Activated CD4-positive, alpha-beta memory T cell treated with anti-CD3 and anti-CD28 coated beads, Interleukin-2, amount 10 ng/mL, durations not matched to agents 7 days and 5 days (primary cell): ENCODE results near the gene ZCCHC7. TPM values are rescaled to one million over a fixed set of nuclear protein-coding genes. Genes with fewer than 3 reads are reported as not detected.

Source experiments
- CTCF ChIA-PET: fragments of 350-600 bp; sonication (Branson Sonifier 250); formaldehyde crosslinking; loops from one replicate; lab custom pipeline; 2021; ENCODE audit warnings: antibody characterized with exemption, inconsistent platforms; lab: Charles Lee
- POLR2A ChIA-PET: fragments of 350-600 bp; sonication (Branson Sonifier 250); formaldehyde crosslinking; loops from one replicate; lab custom pipeline; 2021; ENCODE audit warnings: antibody characterized with exemption; lab: Charles Lee
- DNase-seq: peaks from one replicate; pipeline ENCODE4 v3.0.0-alpha.2; 2020
- H3K27ac Mint-ChIP-seq: one replicate; pipeline ENCODE4 v1.8.0; 2021; ENCODE audit warnings: mild to moderate bottlenecking, mixed read lengths
- H3K27me3 Mint-ChIP-seq: one replicate; pipeline ENCODE4 v1.8.0; 2021; ENCODE audit warnings: mixed read lengths
- H3K36me3 Mint-ChIP-seq: one replicate; pipeline ENCODE4 v1.8.0; 2021; ENCODE audit warnings: low read depth, mixed read lengths
- H3K4me1 Mint-ChIP-seq: one replicate; pipeline ENCODE4 v1.8.0; 2021; ENCODE audit warnings: mixed read lengths
- H3K4me3 Mint-ChIP-seq: one replicate; pipeline ENCODE4 v1.8.0; 2021; ENCODE audit warnings: mild to moderate bottlenecking, mixed read lengths
- H3K9me3 Mint-ChIP-seq: one replicate; pipeline ENCODE4 v1.8.0; 2021; ENCODE audit warnings: mixed read lengths
- total RNA-seq, 2 experiments: library from RNA; stranded (reverse); gene quantifications; one replicate each; pipeline ENCODE4 v1.2.3, GENCODE V29; 2021

ZCCHC7 gene
- total RNA-seq, 2 experiments from 2014 or later, result 20.9 to 21.9 TPM

GRCh38 chr9:37328556-37329227 lies 208.3 kb downstream of the ZCCHC7 start:
- Mint-ChIP-seq H3K27me3 (no peaks in the 10 kb centered on the region), H3K4me1 (peaks cover 5% of the 10 kb centered on the region), H3K27ac (no peak overlapping the region), H3K36me3 (no peaks in the 10 kb centered on the region), H3K4me3 (no peak overlapping the region), H3K9me3 (no peaks in the 10 kb centered on the region)
- ChIA-PET CTCF (interaction anchor here (1.2 to 1.7 kb wide), 3 partner anchors 9 to 336 kb away, joined by 3 to 12 read pairs (median 4); no protein-coding TSS in a partner anchor), POLR2A (no interaction called here)
- no peak for DNase-seq

GRCh38 chr9:37329576-37329975 lies 209.2 kb downstream of the ZCCHC7 start:
- H3K27me3 Mint-ChIP-seq, result no peaks in the 10 kb centered on the region
- H3K4me3 Mint-ChIP-seq, result no peak overlapping the region
- POLR2A ChIA-PET, result interaction anchor here (1.7 kb wide), 1 partner anchor 76 kb away, joined by 4 read pairs; no protein-coding TSS in a partner anchor
- no peak overlapping the region for H3K27ac Mint-ChIP-seq
- CTCF ChIA-PET, result interaction anchor here (0.6 to 1.7 kb wide), 7 partner anchors 8 to 456 kb away, joined by 3 to 12 read pairs (median 4); partner anchors contain the start of gene PAX5
- no peaks in the 10 kb centered on the region for H3K36me3 Mint-ChIP-seq
- H3K4me1 Mint-ChIP-seq, result peaks cover 5% of the 10 kb centered on the region
- no peak for DNase-seq
- no peaks in the 10 kb centered on the region for H3K9me3 Mint-ChIP-seq

DNA sequence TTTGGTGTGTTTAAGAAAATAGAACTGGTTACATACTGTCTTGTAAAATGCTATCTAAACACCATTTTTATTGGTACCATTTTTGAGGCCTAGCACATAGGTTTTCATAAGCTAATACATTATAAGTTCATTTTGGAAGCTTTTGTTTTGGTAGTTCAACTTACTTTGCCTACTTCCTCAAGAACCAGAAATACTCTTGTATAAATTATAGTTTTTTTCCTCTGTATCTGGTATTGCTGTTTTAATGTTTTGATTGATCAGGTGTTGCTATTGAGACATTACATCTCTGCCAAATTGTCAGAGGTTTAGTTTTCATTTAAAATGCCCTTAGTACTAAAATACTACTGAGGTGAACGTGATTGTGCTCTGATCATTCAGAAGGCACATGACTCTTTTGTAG lies 211.5 kb downstream of the ZCCHC7 start:
- POLR2A ChIA-PET, result no interaction called here
- Mint-ChIP-seq H3K9me3 (no peaks in the 10 kb centered on the region), H3K4me3 (no peak overlapping the region), H3K27me3 (no peaks in the 10 kb centered on the region), H3K36me3 (no peaks in the 10 kb centered on the region), H3K27ac (no peak overlapping the region), H3K4me1 (peaks cover 5% of the 10 kb centered on the region)
- CTCF ChIA-PET, result no interaction called here
- DNase-seq, result no peak

DNA sequence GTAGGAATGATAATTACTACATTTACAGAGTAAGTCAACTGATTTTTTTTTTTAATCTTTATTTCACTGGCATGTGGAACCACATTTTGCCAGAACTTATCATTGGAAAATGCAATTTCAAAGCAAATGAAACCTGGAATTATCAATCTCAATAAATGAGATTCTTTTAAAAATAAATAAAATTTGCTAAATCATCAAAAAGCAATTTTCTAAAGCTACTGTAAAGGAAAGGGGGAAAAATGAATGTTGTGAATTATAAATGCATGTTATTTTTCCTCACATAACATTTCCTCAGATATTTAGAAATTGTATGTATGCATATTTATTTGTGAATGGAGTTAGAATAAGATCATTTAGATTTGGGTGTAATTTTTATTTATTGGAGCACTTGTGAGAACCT lies 212.2 kb downstream of the ZCCHC7 start:
- CTCF ChIA-PET, result no interaction called here
- Mint-ChIP-seq H3K36me3 (no peaks in the 10 kb centered on the region), H3K4me3 (no peak overlapping the region), H3K4me1 (peaks cover 5% of the 10 kb centered on the region), H3K27me3 (no peaks in the 10 kb centered on the region), H3K9me3 (no peaks in the 10 kb centered on the region), H3K27ac (no peak overlapping the region)
- POLR2A ChIA-PET, result no interaction called here
- no peak for DNase-seq

GRCh38 chr9:37333288-37333687 lies 212.9 kb downstream of the ZCCHC7 start:
- H3K9me3 Mint-ChIP-seq, result no peaks in the 10 kb centered on the region
- H3K27me3 Mint-ChIP-seq, result no peaks in the 10 kb centered on the region
- peaks cover 5% of the 10 kb centered on the region for H3K4me1 Mint-ChIP-seq
- no peak for DNase-seq
- ChIA-PET CTCF (no interaction called here), POLR2A (no interaction called here)
- no peaks in the 10 kb centered on the region for H3K36me3 Mint-ChIP-seq
- no peak overlapping the region for H3K4me3 Mint-ChIP-seq
- no peak overlapping the region for H3K27ac Mint-ChIP-seq

- POLR2A ChIA-PET, result no interaction called here
- DNase-seq, result no peak
- CTCF ChIA-PET, result interaction anchor here (0.6 kb wide), 1 partner anchor 31 kb away, joined by 4 read pairs; no protein-coding TSS in a partner anchor
- no peaks in the 10 kb centered on the region for H3K36me3 Mint-ChIP-seq
- no peak overlapping the region for H3K27ac Mint-ChIP-seq
- H3K27me3 Mint-ChIP-seq, result no peaks in the 10 kb centered on the region
- no peak overlapping the region for H3K4me3 Mint-ChIP-seq
- no peaks in the 10 kb centered on the region for H3K9me3 Mint-ChIP-seq
- peaks cover 5% of the 10 kb centered on the region for H3K4me1 Mint-ChIP-seq
These were observed 214.9 kb downstream of the ZCCHC7 start for GRCh38 chr9:37335238-37335637.

GRCh38 chr9:37336150-37336549 lies 215.8 kb downstream of the ZCCHC7 start:
- no peak overlapping the region for H3K4me3 Mint-ChIP-seq
- CTCF ChIA-PET, result no interaction called here

DNA sequence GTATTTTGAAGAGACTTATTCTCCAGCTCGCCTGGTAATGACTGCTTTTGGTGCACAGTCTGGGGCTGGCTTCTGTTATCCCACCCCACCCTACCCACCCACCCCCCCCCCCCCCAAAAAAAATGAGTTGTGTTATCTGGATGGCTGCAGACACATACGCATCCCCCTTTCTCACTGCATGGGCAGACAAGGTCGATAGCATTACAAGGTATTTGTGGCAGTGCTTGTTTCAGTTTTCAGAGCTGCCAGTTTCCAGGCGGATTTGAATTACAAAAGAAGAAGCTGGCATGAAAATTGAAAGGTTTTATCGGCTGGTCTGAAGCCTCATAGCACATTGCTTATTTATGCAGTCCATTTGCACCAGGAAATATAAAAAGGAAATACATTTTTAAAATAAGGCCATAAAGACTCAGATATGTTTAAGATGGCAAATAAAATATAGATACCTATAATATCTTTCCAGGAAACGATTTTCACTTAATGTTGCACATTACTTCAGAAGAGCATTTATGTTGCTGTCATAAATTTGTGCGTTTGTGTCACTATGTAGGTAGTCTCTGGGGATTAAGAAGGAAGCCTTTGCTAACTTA lies 217.0 kb downstream of the ZCCHC7 start:
- Mint-ChIP-seq H3K4me3 (no peak overlapping the region), H3K36me3 (no peaks in the 10 kb centered on the region), H3K4me1 (no peaks in the 10 kb centered on the region), H3K27ac (no peak overlapping the region), H3K9me3 (no peaks in the 10 kb centered on the region), H3K27me3 (no peaks in the 10 kb centered on the region)
- no peak for DNase-seq
- ChIA-PET CTCF (interaction anchor here (1.1 kb wide), 1 partner anchor 8 kb away, joined by 3 read pairs; no protein-coding TSS in a partner anchor), POLR2A (no interaction called here)

More at GRCh38 chr9:37336150-37336549, 215.8 kb downstream of the ZCCHC7 start:
- no peaks in the 10 kb centered on the region for H3K27me3 Mint-ChIP-seq
- no peaks in the 10 kb centered on the region for H3K9me3 Mint-ChIP-seq
- no peak for DNase-seq
- no peaks in the 10 kb centered on the region for H3K36me3 Mint-ChIP-seq
- POLR2A ChIA-PET, result no interaction called here
- H3K4me1 Mint-ChIP-seq, result peaks cover 2% of the 10 kb centered on the region
- no peak overlapping the region for H3K27ac Mint-ChIP-seq

DNA sequence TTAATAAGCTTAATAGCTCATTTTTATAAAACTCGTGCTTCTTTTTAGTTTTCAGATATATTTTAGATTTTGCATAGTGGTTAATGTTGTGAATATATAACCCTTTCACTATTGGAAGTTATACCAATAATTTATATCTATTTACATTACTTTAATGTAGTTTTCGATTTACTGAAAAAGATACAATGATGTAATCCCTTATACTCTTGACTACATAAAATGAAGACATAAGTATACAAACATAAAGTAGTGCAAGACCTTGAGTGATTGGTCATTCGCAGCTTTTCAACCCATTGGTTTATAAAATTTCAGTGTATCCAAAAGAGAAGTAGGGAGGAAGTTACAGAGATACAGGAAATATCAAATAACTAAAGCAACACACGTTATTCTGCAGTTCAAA lies 217.8 kb downstream of the ZCCHC7 start:
- ChIA-PET CTCF (interaction anchor here (1.1 kb wide), 1 partner anchor 9 kb away, joined by 3 read pairs; no protein-coding TSS in a partner anchor), POLR2A (no interaction called here)
- Mint-ChIP-seq H3K27ac (no peak overlapping the region), H3K4me3 (no peak overlapping the region), H3K27me3 (no peaks in the 10 kb centered on the region), H3K9me3 (no peaks in the 10 kb centered on the region), H3K36me3 (no peaks in the 10 kb centered on the region), H3K4me1 (no peaks in the 10 kb centered on the region)
- no peak for DNase-seq

DNA sequence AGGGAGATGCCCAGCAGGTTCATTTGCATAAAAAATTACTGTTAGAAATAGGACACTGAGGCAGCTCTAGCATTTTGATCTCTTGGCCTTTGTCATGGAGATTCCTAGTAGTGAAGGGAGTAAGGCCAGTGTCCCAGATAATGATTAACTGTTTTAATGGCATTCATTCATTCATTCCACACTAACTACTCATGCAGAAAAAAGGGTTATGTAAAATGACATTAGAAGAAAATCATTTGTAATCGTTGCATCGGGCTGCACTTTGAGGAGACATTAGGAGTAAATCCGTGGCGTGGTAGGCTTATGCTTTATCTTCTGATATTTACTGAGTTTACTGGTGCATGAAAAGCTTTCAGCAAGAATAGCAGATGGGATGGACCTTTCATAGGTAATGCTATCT lies 219.5 kb downstream of the ZCCHC7 start:
- ChIA-PET CTCF (no interaction called here), POLR2A (no interaction called here)
- no peaks in the 10 kb centered on the region for H3K36me3 Mint-ChIP-seq

GRCh38 chr9:37340961-37341360 lies 220.6 kb downstream of the ZCCHC7 start:
- Mint-ChIP-seq H3K4me1 (no peaks in the 10 kb centered on the region), H3K36me3 (no peaks in the 10 kb centered on the region), H3K27me3 (no peaks in the 10 kb centered on the region), H3K9me3 (no peaks in the 10 kb centered on the region), H3K4me3 (no peak overlapping the region), H3K27ac (no peak overlapping the region)
- CTCF ChIA-PET, result no interaction called here
- DNase-seq, result no peak
- POLR2A ChIA-PET, result no interaction called here

More for the DNA sequence above, 219.5 kb downstream of the ZCCHC7 start:
- H3K27me3 Mint-ChIP-seq, result no peaks in the 10 kb centered on the region
- no peaks in the 10 kb centered on the region for H3K9me3 Mint-ChIP-seq
- no peak for DNase-seq
- no peak overlapping the region for H3K27ac Mint-ChIP-seq
- H3K4me1 Mint-ChIP-seq, result no peaks in the 10 kb centered on the region
- H3K4me3 Mint-ChIP-seq, result no peak overlapping the region

DNA sequence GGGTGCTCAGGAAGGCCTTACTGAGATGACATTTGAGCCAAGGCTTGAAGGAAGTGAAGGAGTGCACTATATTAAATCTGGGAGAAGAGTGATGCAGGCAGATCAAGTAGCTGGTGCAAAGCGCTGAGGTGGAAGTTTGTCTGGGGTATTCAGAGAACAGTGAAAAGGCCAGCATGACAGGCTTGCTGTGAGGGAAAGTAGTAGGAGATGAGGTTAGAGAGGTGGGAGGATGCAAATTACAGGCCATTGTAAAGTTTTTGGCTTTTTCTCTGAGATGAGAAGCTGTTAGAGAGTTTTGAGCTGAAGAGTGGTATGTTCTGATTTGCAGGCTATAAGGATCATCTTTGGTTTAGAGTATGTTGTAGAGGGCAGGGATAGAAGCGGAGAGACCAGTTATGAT lies 221.3 kb downstream of the ZCCHC7 start:
- CTCF ChIA-PET, result no interaction called here
- Mint-ChIP-seq H3K4me1 (no peaks in the 10 kb centered on the region), H3K9me3 (no peaks in the 10 kb centered on the region), H3K4me3 (no peak overlapping the region), H3K27ac (no peak overlapping the region), H3K36me3 (no peaks in the 10 kb centered on the region), H3K27me3 (no peaks in the 10 kb centered on the region)
- DNase-seq, result no peak
- POLR2A ChIA-PET, result no interaction called here

- CTCF ChIA-PET, result no interaction called here
- POLR2A ChIA-PET, result no interaction called here
- Mint-ChIP-seq H3K4me1 (no peaks in the 10 kb centered on the region), H3K9me3 (no peaks in the 10 kb centered on the region), H3K27ac (no peak overlapping the region), H3K27me3 (no peaks in the 10 kb centered on the region), H3K36me3 (no peaks in the 10 kb centered on the region), H3K4me3 (no peak overlapping the region)
- DNase-seq, result no peak
These were observed 222.1 kb downstream of the ZCCHC7 start for GRCh38 chr9:37342493-37342892.
